ES-I3 (cell line): ENCODE data around the gene HES6.
A peak's percentile ranks its signal among the peaks of the same experiment; 100 is the strongest.

Experiments
- H3K36me3 ChIP-seq: 2 replicates; pipeline ENCODE4 v1.6.1; 2013; ENCODE audit warnings: mild to moderate bottlenecking, low read length, control low read depth, moderate library complexity; ENCODE audit not compliant: insufficient read depth
- H3K4me1 ChIP-seq: 2 replicates; pipeline ENCODE4 v1.6.1; 2013; ENCODE audit warnings: mild to moderate bottlenecking, control low read depth, low read length; ENCODE audit not compliant: insufficient read depth
- H3K9ac ChIP-seq: 2 replicates; pipeline ENCODE4 v1.6.1; 2013; ENCODE audit warnings: low read depth, mild to moderate bottlenecking, low read length, moderate library complexity
- H3K9me3 ChIP-seq: 2 replicates; pipeline ENCODE4 v1.6.1; 2013; ENCODE audit warnings: mild to moderate bottlenecking, low read length, moderate library complexity; ENCODE audit not compliant: control insufficient read depth, insufficient read depth

The HES6 gene

GRCh38 chr2:238239863-238240756 lies at the start of gene HES6:
Gene HES6, minus strand, starts transcription at chr2:238240038. Its CDS starts 133 bp downstream, at chr2:238239905.
- no peaks in the 10 kb centered on the region for H3K36me3 ChIP-seq
- peak within 1 kb of the TSS; percentile 59 for H3K9ac ChIP-seq
- no peaks in the 10 kb centered on the region for H3K4me1 ChIP-seq
- H3K9me3 ChIP-seq, result peaks cover 5% of the 10 kb centered on the region; the same call in 1 of the 2 replicates

DNA sequence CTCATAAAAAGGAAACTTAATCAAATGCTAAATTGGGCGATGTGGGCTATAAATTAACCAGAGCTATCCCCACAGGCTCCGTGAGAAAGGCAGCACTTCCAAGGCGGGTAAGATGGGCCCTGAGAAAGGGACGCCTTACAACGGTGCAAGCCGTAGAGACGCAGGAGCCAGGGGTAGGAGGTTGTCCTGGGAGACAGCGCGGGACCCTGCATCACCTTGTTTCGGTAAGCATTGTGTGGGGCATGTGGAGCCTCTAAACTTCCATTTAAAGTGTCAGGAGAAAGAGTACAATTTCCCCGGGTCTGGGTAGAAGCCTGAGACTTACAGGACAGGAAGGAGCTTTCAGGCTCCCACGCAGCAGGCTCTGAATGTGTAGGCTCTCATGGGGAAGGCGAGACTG lies 49.7 kb upstream of the HES6 start:
- peak overlapping the region; percentile 57 for H3K9ac ChIP-seq
- H3K36me3 ChIP-seq, result no peaks in the 10 kb centered on the region
- H3K4me1 ChIP-seq, result peaks cover 34% of the 10 kb centered on the region
- H3K9me3 ChIP-seq, result no peaks in the 10 kb centered on the region

DNA sequence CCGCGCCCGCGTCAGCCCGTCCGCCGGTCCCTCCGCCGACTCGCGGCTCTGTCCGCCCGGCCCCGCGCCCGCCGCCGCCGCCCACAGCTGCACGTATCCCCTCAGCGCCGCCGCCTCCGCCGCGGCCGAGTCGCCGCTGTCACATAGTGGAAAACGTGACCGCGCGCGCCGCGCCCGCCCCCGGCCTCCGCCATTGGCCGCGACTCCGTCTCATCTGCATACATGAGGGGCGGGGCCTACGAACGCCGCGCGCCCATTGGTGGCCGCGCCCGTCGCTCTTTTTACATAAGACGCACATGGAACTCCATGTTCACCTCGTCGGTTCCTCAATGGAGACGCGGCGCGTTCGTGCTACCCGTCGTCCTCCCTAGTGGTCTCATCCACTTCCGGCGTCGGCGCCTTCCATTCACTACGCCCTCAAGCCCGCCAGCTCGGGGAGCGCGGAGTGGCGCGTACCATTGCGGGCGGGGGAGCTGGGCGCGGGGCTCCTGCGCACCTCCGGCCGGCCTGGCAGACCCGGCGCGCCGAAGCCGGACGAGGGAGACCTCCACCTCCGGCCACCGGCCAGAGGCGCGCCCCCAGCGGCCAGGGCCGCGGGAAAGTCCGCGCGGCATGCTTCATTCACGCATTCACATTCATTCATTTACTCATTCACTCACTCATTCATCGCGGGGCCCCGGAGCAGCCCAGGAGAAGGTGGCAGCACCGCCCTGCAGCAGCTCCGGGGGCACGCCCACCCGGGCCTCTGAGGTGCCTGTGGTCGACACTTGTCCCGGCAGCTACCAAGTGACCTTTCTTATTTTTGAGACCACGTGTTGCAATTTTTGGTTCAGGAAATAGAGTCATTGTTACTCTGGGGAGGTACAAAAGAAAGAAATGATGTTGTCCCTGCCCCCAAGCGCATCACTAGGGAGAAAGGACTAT lies 49.1 kb upstream of the HES6 start:
- Histone ChIP-seq H3K9me3 (no peaks in the 10 kb centered on the region), H3K4me1 (peaks cover 34% of the 10 kb centered on the region), H3K36me3 (no peaks in the 10 kb centered on the region), H3K9ac (peak overlapping the region; percentile 76)

DNA sequence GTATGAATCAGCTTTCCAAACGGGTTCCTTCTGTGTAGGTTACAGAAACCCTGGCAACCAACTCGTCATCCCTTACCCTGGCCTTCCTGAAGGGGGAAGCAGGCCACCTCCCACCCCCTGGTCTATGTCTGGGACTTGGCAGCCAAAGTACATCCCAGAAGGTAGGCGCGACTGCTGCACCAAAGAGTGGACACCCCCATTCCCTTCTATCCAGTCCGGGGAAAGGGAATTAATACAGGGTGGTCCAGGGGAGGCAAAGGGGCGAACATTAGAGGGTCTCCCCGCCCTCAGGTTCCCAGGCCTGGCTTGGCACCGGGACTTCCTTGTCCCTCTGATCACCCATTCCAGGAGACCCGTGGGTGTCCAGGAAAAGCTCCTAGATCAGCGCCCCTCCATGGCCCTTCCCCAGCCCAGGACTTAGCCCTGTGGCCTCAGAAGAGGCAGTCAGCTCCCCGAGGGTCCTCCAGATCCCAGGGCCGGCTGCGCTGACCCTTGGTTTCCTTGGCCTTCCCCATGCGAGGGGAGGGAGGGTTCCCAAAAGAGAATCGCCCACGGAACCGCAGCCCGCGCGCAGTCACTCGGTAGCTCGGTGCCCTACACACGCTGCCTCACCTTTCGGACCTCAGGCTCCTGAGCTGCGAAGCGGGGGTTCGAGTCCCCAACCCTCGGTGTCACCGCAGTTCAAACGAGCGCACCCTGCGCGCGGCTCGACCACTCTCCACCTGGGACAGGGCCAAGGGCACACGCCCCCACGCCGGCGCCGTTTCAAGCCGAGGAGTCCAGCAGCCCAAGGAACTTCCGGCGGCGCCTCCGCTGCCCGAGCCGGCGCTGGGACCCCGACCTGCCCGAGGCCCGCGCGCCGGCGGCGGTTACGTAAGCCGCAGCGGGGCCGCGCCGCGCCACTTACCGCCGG lies 48.2 kb upstream of the HES6 start, which contains the start of gene PER2:
PER2 (minus strand) TSS at position 874 of the 913 bp plus-strand sequence. CDS start 10,674 bp downstream, outside the sequence.
- Histone ChIP-seq H3K9ac (peak within 1 kb of the TSS; percentile 76), H3K36me3 (no peaks in the 10 kb centered on the region), H3K4me1 (peaks cover 34% of the 10 kb centered on the region), H3K9me3 (no peaks in the 10 kb centered on the region)

DNA sequence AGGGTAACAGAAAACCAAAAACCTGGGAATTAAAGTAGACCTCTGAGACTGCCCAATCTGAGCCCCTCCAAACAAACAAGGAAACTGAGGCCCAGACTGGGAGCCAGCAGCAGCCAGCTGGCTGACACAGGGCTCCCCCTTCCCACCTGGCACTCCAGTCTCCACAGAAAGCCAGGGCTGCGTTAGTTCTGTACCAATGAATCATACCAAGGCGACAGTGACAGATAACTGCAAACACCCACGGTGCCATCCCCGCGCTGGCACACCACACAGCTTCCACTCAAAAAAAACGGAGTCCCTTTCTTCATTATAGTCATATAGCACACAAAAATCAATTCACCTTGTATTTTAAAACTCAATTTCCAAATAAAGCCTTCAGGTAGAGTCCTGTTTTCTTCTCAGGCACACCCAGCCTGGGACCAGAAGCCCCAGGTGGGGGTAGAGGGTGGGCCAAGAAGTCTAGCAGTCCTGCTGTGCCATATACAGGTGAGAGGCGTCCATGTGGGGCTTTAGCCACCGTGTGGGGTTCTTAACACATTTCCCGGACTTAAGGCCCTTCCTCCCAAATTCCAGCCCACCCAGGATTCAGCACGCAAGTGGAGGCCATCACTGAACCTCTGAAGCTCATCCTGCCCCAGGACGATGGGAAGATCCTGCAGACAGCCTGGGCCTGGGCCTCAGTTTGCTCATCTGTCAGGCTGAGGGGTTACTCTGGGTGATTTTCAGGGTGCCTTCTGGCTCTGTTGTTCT lies 47.3 kb upstream of the HES6 start:
- Histone ChIP-seq H3K4me1 (peaks cover 34% of the 10 kb centered on the region), H3K36me3 (no peaks in the 10 kb centered on the region), H3K9me3 (no peaks in the 10 kb centered on the region), H3K9ac (peak overlapping the region; percentile 76; the same call in 1 of the 2 replicates)

- H3K9me3 ChIP-seq, result no peaks in the 10 kb centered on the region
- H3K36me3 ChIP-seq, result no peaks in the 10 kb centered on the region
- no peak overlapping the region for H3K9ac ChIP-seq
- peaks cover 34% of the 10 kb centered on the region for H3K4me1 ChIP-seq
Measured at GRCh38 chr2:238286551-238286950, 46.7 kb upstream of the HES6 start.

GRCh38 chr2:238286095-238286494 lies 46.3 kb upstream of the HES6 start:
- Histone ChIP-seq H3K36me3 (no peaks in the 10 kb centered on the region), H3K4me1 (peaks cover 34% of the 10 kb centered on the region), H3K9ac (no peak overlapping the region), H3K9me3 (no peaks in the 10 kb centered on the region)

- Histone ChIP-seq H3K36me3 (no peaks in the 10 kb centered on the region), H3K9ac (no peak overlapping the region), H3K4me1 (peaks cover 31% of the 10 kb centered on the region), H3K9me3 (no peaks in the 10 kb centered on the region)
Measured at GRCh38 chr2:238285653-238286082, 45.8 kb upstream of the HES6 start.

DNA sequence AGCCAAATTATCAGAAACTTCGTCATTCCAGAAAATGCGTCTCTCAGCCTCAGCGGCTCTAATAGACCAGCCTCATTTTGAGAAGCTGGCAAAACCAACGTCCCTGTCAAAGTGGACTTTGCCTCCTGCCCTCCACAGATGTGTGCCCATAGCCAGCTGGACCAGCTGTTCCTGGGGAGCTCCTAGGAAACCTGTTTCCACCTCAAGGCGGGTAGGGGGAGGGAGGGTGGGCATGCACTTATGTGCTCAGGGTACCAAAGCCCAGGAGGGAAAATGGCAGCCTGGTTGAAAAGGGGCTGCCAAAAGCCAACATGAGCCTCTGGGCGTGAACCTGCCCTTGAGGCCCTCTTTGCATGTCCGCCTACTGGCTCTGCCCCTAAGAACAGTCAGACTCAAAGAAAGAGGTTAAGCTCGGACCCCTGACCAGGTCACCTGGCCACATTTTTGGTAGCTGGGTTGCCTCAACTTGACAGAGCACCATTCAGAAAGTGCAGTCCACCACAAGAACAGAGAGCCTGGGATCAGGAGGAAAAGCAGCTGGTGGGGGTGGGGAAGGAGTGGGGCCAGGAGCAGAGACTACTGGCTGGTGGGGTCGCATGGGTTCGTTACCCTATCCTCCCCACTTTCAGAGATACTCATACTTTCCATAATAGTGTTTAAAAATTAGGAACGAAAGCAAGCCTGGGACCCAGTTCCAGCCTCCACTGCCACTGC lies 45.1 kb upstream of the HES6 start:
- H3K36me3 ChIP-seq, result no peaks in the 10 kb centered on the region
- no peak overlapping the region for H3K9ac ChIP-seq
- no peaks in the 10 kb centered on the region for H3K9me3 ChIP-seq
- peaks cover 24% of the 10 kb centered on the region; the same call in 1 of the 2 replicates for H3K4me1 ChIP-seq

DNA sequence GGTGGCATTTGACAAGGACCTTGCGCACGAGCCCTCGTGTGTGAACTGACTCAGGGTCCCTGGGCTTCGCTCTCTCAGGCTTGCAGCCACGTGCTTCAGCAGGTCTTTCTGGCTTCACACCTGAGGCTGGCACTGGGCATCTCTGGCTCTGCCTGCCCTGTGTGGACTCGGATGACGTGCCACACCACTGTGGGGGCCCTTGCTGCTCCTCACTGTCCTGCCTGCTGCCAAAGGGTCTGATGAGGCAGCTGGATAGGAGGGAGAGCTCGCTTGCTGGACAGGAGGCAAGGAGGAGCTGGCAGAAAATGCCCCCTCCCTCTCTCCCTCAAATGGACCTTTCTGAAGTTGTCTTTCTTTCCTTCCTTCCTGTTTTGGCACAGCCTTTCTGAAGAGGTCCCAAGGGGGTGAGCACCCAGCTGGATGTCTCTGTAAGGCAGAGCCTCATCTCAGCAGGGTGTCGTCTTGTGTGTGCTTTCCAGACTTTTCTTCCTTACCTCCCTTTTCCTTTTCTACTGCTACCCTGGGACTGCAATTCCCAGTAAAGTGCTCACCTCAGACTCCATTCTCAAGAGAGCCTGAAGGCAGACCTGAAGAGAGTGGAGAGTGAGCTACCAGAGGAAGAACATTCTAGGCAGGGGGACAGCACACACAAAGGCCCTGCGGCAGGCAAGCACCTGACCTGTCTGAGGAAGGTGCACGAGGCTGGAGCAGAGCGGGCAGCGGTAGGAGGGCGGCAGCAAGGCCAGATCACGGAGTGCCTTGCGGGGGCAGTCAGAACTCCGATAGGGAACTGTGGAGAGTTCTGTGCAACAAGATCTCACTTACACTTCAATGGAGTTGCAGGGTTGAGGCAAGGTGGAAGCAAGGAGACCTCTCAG lies 43.3 kb upstream of the HES6 start:
- no peaks in the 10 kb centered on the region for H3K36me3 ChIP-seq
- no peaks in the 10 kb centered on the region for H3K9me3 ChIP-seq
- no peak overlapping the region for H3K9ac ChIP-seq
- peaks cover 18% of the 10 kb centered on the region; the same call in 1 of the 2 replicates for H3K4me1 ChIP-seq

GRCh38 chr2:238281826-238282480 lies 42.1 kb upstream of the HES6 start:
- H3K4me1 ChIP-seq, result peaks cover 15% of the 10 kb centered on the region; the same call in 1 of the 2 replicates
- H3K9ac ChIP-seq, result no peak overlapping the region
- no peaks in the 10 kb centered on the region for H3K9me3 ChIP-seq
- H3K36me3 ChIP-seq, result no peaks in the 10 kb centered on the region
